GM10847 (cell line): ENCODE measurements around the gene OLFM4.

Source experiments
- POLR2A ChIP-seq: IDR thresholded peaks from 2 replicates; pipeline ENCODE4 v1.6.1; 2011; ENCODE audit not compliant: insufficient read length; ENCODE audit errors: extremely low read depth

The OLFM4 gene

DNA sequence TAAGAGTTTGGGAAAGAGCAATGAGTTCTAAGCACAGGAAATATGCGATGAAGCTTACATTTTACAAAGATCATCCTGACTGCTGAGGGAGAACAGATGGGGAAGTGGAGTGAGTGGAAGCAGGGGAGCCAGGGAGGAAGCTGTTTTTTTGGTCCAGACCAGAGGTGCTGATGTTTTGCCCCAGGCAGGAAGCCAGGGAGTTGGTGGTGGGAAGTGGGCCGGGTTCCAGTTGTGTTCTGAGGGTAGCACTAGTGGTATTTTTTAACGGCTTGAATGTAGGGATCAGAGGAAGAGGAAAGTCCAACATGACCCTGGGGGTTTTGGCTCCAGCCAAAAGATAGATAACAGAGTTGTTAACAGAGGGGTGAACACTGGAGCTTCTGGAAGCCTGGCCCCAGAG is 20.7 kb upstream of the OLFM4 start:
- no peak for TF ChIP-seq POLR2A

DNA sequence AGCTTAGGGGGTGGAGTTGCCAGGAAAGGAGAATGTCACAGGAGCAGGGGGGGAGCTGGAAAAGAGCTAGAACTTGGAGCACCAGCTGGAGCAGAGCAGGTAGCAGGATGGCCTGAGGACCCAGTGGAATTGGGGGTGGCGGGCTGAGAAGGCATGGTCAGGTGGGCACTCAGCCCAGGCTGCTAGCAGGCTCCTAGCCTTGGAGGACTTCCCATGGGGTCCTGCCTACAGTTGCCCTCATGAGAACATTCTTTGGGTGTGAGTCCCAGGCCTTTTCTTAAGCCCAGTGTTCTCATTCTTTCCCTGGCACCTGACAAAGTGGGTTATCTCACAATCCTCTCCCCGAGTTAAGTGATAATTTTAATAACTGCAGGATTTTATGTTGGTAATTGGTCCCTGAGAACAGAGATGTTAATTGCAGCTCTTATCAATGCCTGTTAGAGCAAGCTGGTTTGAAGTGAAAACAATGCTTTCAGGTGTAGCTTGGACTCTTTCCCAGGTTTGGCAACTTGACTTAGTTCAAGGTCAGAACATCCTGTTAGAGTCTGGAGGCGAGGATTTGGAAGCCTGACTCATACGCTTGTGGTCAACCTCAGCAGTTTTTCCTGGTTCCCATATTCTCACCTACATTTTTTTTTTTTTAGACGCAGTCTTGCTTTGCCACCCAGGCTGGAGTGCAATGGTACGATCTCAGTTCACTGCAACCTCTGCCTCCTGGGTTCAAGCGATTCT is 18.1 kb upstream of the OLFM4 start:
- TF ChIP-seq POLR2A: no peak

DNA sequence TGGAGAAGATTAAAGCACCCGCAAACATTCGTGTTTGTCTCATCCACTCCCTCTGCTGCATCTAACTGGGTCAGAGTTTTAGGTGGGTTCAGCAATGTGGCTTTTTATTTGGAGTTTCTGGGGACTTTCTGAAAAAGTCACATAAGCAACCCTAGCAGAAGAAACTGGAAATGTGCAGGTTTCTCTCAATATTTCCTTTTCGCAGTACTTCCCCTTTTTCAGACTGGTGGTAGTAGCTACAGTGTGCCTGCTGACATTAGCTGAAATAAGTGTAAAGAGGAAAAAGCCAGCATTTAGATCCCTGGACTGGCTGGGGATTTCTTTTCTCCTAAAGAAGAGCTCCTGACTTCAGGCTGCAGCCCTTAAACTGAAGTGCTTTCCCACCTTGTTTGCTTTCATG is 15.9 kb upstream of the OLFM4 start:
- no peak for TF ChIP-seq POLR2A

DNA sequence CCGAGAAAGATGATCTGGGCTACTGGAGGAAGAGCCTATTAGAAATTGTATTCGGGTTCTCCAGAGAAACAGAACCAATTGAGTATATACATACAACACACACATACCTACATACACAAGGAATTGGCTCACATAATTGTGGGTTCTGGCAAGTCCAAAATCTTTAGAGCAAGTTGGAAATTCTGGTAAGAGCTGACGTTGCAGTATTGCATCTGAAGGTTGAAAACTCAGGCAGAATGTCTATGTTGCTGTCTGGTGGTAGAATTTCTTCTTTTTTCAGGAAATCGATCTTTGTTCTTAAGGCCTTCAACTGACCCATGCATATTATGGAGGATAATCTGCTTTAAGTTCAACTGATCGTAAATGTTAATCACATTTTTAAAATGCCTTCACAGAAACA is 15.5 kb upstream of the OLFM4 start:
- no peak for TF ChIP-seq POLR2A

DNA sequence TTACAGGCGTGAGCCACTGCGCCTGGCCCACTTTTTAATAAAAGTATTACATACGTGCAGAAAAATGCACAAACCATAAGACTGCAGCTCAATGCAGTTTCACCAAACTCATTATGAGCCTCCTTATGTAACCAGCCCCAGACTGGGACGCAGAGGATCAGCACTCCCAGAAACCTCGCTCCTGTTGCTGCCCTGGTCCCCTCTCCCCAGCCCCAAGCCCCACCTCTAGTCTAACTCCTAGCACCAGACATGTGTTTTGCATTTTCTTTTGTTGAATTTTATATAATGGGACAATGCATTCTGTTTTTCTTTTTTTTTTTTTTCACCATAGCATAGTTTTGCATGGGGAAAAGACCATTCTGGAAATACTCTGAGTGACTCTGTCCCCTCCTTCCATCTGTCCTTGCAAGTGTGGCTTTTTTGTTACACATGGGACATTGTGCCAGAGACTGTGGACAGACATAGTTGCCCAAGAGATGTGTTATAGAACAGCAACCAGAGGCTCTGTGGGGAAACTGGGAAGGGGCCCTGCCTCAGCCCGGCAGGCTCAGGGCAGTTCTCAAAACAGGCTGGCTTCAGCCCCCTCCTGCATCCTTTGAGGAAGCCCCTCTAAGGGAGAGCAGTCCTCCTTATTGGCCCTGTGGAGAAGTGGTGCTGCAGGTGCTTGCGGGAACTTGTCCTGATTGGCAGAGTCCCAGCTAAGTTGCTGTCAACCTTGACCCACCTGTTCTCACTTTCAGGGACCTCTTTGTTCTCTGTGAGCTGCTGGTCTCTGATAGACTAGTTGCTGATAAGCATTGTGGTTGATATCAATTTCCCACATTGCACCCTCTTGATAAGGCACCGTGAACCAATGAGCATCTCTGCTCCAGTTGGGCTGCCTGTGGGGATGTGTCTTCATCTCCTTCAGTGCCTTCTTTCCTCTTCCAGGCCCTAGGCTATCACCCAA is 13.8 kb upstream of the OLFM4 start:
- TF ChIP-seq POLR2A: no peak

DNA sequence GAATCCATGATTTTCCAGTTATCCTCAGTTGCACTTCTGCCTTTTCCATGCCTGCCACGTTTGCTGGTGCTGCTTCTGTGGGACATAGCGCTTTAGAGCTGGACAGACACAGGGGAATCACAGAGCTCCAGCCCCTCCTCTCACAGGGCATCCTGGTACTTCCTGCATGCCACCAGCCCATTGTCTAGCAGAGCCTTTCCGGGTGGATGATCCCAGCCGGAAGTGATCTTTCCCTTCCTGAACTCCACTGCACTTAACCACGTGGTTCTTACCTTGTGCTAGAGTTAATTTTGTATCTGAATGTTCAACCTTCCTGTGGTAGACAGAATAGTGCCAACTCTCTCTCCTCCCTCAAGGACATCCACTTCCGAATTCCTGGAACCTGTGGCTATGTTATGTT is 12.6 kb upstream of the OLFM4 start:
- TF ChIP-seq POLR2A: no peak

DNA sequence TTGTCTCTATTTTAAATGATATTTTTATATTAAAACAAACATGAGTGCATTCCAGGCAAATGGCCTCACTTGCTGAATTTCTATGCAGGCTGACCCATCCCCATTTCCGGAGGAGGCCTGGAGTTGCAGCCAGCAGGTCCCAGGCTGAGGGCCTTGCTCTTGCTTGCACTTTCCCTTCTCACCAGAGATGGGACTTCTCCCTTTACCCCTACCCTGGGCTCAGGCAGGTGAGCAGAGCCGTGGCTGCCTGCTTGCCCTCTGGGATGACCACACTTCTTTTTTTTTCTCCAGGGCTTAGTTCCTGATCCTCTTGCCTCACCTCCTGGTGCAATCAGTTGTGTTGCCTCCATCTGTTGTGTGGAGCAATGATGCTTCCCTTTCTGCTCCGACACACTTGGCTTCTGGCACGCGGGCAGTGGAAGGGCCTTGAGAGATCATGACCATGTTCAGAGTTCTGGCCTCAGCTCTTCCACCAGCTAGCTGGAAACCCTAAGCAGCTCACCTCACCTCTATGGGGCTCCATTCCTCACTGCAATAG is 11.1 kb upstream of the OLFM4 start:
- no peak for TF ChIP-seq POLR2A

DNA sequence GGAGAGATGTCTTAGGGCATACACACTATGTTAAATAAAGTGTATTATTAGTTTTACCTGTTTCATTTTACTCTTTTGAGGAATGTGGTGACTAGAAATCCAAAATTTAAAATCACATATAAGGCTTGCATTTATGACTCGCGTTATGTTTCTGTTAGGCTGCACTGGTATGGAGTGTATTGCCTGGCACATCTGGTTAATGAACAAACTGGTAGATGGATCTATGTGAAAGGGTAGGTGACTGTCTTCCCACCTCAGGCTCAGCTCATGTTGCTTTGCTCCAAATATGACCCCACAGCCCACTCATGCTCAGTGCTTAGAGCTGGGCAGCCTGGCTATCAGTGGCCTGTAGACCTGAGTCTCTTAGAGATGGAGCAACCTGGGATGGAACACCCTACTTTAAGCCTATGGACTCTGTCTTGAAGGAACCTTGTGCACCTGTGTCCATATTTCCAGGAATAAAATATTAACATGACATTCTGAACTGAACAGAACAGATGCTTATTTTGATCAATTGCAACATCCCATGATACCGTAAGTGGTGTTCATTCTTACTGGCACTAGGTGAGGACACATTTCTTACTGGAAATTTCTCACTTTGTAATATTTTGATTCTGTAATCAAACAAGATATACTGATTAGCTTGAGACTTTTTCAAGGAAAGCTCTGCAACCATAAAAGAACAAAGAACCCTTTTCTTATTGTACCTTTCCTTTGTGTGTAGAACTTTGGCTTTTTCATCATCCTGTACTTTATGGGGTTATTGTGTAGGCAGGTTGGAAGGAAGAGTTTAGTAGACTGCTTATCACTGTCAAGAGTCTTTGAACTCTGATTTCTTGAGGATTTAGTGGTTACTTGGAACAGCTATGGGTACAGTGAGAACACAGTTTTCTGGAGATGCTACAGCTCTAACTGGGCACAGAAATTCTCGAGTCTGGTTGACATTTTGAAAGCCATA is 9.6 kb upstream of the OLFM4 start:
- TF ChIP-seq POLR2A: no peak

DNA sequence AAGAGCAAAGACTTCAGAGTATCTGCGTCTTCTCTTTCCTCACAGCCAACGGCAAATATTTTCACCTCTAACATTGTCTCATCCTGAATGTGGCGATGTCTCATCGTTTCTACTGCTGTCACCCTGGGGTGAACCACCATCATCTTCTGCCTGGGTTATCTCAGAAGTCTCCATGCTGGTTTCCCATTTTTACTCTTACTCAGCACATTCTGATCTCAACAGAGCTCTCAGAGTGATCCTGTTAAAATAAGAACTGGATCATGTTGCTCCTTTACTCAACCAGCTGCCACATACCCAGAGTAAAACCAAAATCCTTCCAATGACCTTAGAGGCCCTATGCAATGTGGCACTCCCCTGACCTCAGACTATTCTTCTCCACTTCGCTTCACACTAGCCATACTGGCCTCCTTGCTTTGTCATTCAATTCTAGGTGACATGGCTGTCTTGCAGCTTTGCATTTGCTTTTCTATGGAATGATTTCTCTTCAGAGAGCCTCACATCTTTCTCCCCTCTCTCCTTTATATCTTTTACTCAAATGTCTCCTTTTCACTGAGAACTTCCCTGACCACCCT is 7.8 kb upstream of the OLFM4 start:
- TF ChIP-seq POLR2A: no peak

DNA sequence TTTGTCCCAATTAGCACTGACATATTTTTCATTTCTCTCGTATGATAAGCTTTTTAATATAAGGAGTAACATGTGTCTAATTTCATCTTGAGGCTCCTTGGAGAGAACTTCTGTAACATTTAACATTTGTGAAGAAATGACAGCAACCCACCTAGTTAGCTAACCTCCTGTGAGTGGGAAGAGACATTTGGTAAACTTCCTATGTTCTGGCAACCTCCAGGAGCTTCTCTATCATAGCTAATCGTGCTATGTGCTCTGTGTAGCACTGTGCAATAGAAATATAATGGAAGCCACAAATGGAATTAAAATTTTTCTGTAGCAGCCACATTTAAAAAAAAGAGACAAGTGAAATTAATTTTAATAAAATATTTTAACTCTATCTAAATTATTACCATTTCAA is 5.4 kb upstream of the OLFM4 start:
- TF ChIP-seq POLR2A: no peak

DNA sequence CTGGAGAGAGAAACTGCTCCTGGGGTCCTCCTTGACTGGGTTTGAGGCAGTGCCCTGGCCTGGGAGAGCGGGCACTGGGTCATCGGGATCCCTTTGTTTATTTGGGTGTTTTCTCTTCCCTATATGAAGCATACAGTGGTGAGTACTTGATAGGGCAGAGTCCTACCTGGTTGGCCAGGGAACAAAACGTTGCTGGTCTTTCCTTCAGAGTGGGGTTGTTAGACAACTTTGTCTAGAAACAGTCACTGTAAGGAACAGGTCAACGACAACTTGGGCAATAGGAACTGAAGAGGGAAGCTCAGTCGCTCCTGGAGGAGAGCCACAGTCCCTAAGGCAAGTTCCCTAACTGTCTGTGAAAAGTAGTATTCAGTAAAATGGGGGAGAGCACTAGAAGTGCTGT is 550 bp upstream of the OLFM4 start:
- no peak for TF ChIP-seq POLR2A

DNA sequence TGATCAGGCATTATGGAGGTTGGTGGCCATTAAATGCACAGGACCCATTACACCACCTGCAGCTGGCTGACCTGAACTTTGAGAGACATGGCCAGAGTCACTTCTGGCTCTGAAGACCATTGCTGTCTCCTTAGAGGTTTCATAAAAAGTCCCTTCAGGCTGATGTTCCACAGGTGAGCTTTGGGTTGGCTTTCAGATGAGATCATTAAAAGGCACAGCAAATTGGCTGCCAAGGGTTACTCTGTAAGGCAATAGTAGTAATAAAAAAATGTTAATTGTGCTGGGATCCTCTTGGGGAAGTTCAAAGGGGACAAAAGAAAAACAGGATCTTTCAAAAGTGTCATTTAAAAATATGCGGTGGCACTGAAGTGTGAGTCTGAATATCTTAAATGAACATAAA is 4.2 kb downstream of the OLFM4 start:
- no peak for TF ChIP-seq POLR2A

DNA sequence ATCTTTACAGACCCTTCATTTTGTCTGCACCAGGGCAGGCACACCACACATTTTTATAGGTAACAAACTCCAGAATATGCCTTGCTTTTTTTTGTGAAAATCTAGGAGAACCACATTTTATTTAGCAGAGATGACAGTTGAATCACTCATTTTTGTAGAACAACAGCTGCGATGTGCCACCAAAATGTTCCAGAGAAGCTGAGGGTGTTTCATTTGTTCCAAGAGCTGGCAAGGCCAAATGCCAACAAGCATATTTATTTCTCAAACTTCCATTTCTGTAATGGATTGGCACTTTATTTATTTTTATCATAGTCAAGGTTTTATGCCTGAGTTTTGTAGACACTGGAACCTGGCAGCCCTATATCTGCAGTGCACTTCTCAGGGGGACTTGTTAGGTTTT is 10.4 kb downstream of the OLFM4 start:
- TF ChIP-seq POLR2A: no peak

DNA sequence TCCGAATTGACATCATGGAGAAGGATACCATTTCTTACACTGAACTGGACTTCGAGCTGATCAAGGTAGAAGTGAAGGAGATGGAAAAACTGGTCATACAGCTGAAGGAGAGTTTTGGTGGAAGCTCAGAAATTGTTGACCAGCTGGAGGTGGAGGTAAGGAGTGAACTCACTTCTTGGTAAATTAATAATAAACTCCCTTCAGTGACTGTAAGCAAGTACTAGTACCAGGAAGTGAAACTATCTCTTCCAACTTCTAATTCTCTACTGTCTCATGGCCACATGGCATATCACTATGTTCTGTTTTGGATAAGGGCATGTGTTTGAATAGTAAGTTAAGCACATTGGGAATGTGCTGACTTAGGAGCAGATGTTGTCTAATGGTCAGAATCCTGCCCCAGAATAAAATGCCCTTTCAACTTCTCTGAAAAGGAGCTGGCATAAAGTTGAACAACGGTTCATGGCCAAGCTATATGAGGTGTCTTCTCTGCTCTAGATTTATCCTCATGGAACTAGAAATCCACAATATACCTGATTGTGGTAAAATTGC is 13.4 kb downstream of the OLFM4 start:
- TF ChIP-seq POLR2A: no peak

DNA sequence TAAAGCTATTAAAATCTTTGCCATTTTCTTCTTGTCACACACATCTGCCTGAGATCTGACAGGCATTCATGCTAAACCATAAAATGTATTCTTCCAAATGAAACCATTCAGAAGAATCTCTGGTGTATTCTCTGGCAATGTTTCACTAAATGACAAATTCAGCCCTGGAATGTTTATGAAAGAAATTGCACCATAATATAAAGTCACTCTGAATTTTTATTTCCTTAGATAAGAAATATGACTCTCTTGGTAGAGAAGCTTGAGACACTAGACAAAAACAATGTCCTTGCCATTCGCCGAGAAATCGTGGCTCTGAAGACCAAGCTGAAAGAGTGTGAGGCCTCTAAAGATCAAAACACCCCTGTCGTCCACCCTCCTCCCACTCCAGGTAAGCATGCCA is 14.3 kb downstream of the OLFM4 start:
- TF ChIP-seq POLR2A: no peak

DNA sequence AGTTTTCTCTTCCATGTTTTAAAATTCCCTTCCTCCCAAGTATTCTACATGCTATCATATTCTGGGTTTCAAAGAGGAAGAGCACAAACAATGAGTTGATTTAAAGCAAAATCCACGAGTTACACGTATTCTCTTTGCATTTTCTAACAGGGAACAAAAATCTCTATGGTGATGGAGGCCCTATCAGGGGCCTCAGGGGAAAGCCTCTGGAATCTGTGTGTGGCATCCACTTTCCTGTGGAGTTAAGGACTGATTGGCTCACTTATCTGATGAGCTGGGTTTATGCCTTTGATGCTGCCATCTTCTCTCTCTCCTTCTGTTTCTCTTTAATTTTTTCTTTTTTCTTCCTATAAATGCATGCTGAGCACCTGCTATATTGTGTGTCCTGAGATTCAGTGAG is 14.8 kb downstream of the OLFM4 start:
- no peak for TF ChIP-seq POLR2A
